ENCODE results near the gene SLC22A3. TPM values are rescaled to one million over a fixed set of nuclear protein-coding genes. Genes with fewer than 3 reads are reported as not detected.

Gene SLC22A3
- total RNA-seq, 1 experiment from 2014 or later: 0.07 TPM

DNA sequence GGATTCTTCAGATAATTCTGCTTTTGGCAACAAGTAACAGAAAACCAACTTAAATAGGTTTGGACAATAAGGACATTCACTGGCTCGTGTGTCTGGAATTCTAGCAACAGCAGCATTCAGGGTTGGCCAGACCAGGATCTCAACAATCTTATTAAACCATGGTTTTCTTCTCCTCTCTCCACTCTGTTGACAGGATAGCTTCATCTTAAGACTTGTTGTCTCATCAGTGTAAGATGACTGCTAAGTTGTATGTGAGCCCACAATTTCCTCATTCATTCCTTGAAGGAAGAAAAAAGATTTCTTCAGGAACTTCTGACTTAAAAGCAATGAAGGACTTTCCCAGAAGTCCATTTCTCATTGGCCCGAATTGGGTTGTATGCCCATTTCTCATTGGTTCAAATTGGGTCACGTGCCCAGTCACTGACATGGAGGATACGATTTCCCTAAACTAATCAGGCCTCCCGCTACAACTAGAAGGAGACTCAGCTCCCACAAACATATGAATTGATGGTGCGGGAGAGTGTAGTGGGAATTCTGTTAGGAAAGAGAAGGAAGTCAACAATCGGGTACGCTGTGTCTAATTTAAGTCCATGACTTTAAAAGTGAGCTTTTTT is 83.7 kb downstream of the SLC22A3 start:
- H3K9me2 ChIP-seq (ENCODE audit: insufficient read depth): no peaks in the 10 kb centered on the region
- DNase-seq (ENCODE audit: low read depth, low spot score) (no peak), ATAC-seq (no peak)
- ChIA-PET CTCF (no interaction called here), RAD21 (ENCODE audit: low non-redundant PET in 1 of 2, low total read pairs in 2 of 2, uncharacterized antibody in 2 of 2, unreplicated experiment in 2 of 2) (no interaction called here), POLR2A (interaction anchor here (0.6 kb wide), 1 partner anchor 464 kb away, joined by 3 read pairs; no protein-coding TSS in a partner anchor)
- H2AFZ ChIP-seq (ENCODE audit: low read depth, low read length, poor library complexity, severe bottlenecking): no peak overlapping the region
- H3K79me2 ChIP-seq (ENCODE audit: insufficient read depth, low read length): no peaks in the 10 kb centered on the region
- TF ChIP-seq SRF (IDR thresholded peaks at IDR 0.05; ENCODE audit: low read depth): no peak
- no peak for TF ChIP-seq CTCF (IDR thresholded peaks at IDR 0.05 in 2 of 3, conservative IDR thresholded peaks at IDR 0.05 in 1 of 3; ENCODE audit: borderline replicate concordance in 1 of 3, insufficient read depth in 1 of 3, low read depth in 2 of 3, low read length in 2 of 3)
- TF ChIP-seq YY1 (IDR thresholded peaks at IDR 0.05; ENCODE audit: extremely low read depth, insufficient replicate concordance, low read depth, low read length): no peak
- TF ChIP-seq JUND (IDR thresholded peaks at IDR 0.05): no peak
- no peak for TF ChIP-seq SIN3A (IDR thresholded peaks at IDR 0.05; ENCODE audit: low read depth)
- TF ChIP-seq CEBPB (IDR thresholded peaks at IDR 0.05; ENCODE audit: low read depth): no peak
- no peak for TF ChIP-seq FOSL1 (IDR thresholded peaks at IDR 0.05; ENCODE audit: low read depth)
- TF ChIP-seq ZFX (IDR thresholded peaks at IDR 0.05): no peak
- no peak for TF ChIP-seq CBX3 (IDR thresholded peaks at IDR 0.05; ENCODE audit: low read depth)
- no peak for TF ChIP-seq POLR2AphosphoS5 (IDR thresholded peaks at IDR 0.05; ENCODE audit: low read depth, low read length)
- TF ChIP-seq MAX (IDR thresholded peaks at IDR 0.05): no peak
- TF ChIP-seq, protein P1, sequence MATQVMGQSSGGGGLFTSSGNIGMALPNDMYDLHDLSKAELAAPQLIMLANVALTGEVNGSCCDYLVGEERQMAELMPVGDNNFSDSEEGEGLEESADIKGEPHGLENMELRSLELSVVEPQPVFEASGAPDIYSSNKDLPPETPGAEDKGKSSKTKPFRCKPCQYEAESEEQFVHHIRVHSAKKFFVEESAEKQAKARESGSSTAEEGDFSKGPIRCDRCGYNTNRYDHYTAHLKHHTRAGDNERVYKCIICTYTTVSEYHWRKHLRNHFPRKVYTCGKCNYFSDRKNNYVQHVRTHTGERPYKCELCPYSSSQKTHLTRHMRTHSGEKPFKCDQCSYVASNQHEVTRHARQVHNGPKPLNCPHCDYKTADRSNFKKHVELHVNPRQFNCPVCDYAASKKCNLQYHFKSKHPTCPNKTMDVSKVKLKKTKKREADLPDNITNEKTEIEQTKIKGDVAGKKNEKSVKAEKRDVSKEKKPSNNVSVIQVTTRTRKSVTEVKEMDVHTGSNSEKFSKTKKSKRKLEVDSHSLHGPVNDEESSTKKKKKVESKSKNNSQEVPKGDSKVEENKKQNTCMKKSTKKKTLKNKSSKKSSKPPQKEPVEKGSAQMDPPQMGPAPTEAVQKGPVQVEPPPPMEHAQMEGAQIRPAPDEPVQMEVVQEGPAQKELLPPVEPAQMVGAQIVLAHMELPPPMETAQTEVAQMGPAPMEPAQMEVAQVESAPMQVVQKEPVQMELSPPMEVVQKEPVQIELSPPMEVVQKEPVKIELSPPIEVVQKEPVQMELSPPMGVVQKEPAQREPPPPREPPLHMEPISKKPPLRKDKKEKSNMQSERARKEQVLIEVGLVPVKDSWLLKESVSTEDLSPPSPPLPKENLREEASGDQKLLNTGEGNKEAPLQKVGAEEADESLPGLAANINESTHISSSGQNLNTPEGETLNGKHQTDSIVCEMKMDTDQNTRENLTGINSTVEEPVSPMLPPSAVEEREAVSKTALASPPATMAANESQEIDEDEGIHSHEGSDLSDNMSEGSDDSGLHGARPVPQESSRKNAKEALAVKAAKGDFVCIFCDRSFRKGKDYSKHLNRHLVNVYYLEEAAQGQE (IDR thresholded peaks at IDR 0.05; ENCODE audit: low read depth): no peak
- no peak for TF ChIP-seq ZNF274 (IDR thresholded peaks at IDR 0.05; ENCODE audit: low read depth, low read length)
- TF ChIP-seq TCF7L2 (IDR thresholded peaks at IDR 0.05; ENCODE audit: borderline replicate concordance, extremely low read depth, insufficient read depth, insufficient read length): no peak
- no peak for TF ChIP-seq RAD21 (IDR thresholded peaks at IDR 0.05; ENCODE audit: low read depth)
- H4K20me1 ChIP-seq (ENCODE audit: insufficient read depth): no peaks in the 10 kb centered on the region
- H3K4me1 ChIP-seq (ENCODE audit: control insufficient read depth in 1 of 2, insufficient read depth in 2 of 2, low read length in 2 of 2): no peaks in the 10 kb centered on the region
- H3K27ac ChIP-seq (ENCODE audit: low read depth, low read length): no peak overlapping the region
- no peak overlapping the region for H3K4me2 ChIP-seq (ENCODE audit: low read length)
- H3K27me3 ChIP-seq (ENCODE audit: insufficient read depth, low read length): peaks cover 7% of the 10 kb centered on the region; the same call in 1 of the 2 replicates
- no peak overlapping the region for H3K4me3 ChIP-seq (replicated peaks in 1 of 2; ENCODE audit: low read depth in 1 of 2, low read length in 2 of 2)
- no peaks in the 10 kb centered on the region for H3K9me3 ChIP-seq (ENCODE audit: control insufficient read depth in 1 of 2, insufficient read depth in 1 of 2, low read depth in 1 of 2, low read length in 2 of 2)
- no TSS peak for BruUV-seq (replicated peaks)
- no peaks in the 10 kb centered on the region for H3K36me3 ChIP-seq (ENCODE audit: control insufficient read depth in 1 of 2, insufficient read depth in 2 of 2, low read length in 2 of 2)
- no peak overlapping the region for H3K9ac ChIP-seq (ENCODE audit: low read length)
- intact Hi-C loops (cut with micrococcal nuclease): no loop called here
